ENCODE measurements around the gene PHKA2.

The PHKA2 gene

DNA sequence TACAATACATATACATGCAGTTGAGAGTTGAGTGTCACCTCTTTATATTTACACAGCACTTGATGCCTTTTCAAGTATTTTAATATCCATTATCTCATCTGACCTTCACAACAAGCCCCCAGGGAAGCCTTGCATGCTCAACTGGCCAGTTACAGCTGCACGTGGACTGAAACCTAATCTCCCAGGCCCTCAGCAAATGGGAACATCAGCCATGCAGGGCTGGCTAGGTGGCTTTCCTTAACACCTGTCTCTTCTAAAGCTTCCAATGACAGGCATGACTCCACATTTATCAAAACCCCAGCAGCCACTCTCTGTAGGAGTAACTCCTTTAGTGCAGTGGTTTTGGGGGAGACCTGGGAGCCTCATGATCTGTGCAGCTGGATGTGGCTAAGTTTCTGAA, 56.4 kb downstream of the PHKA2 start:
- DNase-seq (ENCODE audit: low read depth): no peak

- no peak for DNase-seq (ENCODE audit: low read depth)
Measured at GRCh38 chrX:18924507-18925088, 59.3 kb downstream of the PHKA2 start.

GRCh38 chrX:18920566-18920965, 63.3 kb downstream of the PHKA2 start:
- DNase-seq (ENCODE audit: low read depth): no peak

DNA sequence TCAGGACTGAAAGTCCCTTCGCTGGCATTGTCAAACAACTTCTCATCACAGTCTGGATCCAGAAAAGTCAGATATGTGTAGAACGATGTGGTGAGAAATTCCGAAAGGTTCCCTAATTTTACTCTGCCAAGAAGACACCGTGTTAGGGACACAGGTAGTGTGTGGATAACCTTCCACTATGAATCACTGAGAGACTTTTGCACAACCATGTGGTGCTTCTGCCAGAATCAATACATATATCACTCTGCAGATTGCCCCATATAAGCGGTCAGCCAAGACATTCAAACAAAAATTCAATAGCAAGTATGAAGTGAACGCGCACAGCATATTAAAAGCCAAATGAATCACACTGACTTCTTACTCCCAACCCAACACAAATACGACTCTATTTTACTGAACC, 63.8 kb downstream of the PHKA2 start:
- no peak for DNase-seq (ENCODE audit: low read depth)

DNA sequence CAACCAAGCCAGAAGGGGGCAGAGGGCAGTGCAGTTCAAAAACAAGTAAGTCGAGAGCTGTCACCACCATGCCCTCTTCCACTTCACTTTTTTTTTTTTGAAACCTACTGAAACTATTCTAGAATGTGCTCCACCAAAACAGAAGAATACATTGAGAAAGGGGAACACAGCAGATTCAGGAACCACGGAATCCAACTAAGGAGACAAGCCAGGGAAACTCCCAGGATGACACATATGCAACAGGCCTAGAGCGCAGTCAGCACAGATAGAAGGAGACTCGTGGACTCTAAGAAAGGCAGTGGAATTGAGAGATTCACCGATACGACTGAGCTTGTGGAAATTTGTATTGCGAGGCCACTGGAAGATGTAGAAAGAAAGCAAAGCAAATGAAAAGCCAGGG, 66.1 kb downstream of the PHKA2 start:
- no peak for DNase-seq (ENCODE audit: low read depth)

- no peak for DNase-seq (ENCODE audit: low read depth)
Measured at GRCh38 chrX:18906286-18906685, 77.6 kb downstream of the PHKA2 start.

DNA sequence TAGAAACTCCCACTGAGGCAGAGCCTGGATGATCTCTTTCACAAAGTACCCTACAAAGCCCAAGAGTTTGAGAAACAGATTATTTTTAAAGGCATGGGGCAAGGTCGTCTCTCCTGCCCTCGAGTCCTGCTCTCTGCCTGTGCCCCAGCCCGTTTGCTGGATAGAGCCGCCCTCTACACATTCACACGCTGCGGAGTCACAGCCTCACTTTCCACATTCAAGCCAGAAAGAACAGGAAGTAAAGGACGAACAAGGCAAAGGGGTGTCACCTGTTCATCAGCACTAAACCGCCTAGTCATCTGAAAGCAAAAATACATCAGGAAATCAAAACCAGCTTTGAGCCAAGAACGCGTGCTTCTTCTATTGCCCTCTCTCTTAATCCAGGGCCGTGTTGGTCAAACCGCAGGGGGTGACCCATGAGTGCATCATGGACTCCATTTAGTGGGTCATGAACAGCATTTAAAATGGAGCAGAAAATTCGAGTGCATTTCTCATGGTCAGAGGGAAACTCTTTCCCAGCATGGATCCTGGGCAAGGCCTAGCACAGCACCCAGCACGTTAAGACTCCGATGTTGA, 83.4 kb downstream of the PHKA2 start:
- DNase-seq (ENCODE audit: low read depth): no peak

- DNase-seq (ENCODE audit: low read depth): no peak
Measured at GRCh38 chrX:18899796-18900380, 84.0 kb downstream of the PHKA2 start.

GRCh38 chrX:18898492-18898891, 85.4 kb downstream of the PHKA2 start:
- no peak for DNase-seq (ENCODE audit: low read depth)

DNA sequence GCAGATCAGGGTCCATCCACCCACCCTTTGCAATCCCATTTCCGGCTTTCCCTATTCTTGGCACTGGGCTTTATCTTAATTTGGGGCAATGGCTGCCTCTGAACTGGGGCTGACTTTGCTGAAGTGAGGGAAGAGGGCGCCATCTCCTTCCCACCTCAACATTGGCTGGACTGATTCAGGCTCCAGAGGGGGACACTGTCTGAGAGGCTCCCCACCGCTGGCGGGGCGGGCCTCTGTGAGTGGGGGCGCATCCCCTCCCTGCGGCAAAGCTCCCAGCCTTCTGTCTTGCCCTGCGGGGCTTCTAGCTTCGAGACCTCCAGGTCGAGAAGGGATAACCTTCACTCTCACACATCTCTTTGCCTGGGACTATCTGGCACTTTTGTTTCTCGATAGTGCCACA, 85.8 kb downstream of the PHKA2 start:
- no peak for DNase-seq (ENCODE audit: low read depth)

- no peak for DNase-seq (ENCODE audit: low read depth)
Measured at GRCh38 chrX:18897611-18898010, 86.3 kb downstream of the PHKA2 start.

- no peak for DNase-seq (ENCODE audit: low read depth)
Measured at GRCh38 chrX:18896680-18897544, 87.0 kb downstream of the PHKA2 start.

DNA sequence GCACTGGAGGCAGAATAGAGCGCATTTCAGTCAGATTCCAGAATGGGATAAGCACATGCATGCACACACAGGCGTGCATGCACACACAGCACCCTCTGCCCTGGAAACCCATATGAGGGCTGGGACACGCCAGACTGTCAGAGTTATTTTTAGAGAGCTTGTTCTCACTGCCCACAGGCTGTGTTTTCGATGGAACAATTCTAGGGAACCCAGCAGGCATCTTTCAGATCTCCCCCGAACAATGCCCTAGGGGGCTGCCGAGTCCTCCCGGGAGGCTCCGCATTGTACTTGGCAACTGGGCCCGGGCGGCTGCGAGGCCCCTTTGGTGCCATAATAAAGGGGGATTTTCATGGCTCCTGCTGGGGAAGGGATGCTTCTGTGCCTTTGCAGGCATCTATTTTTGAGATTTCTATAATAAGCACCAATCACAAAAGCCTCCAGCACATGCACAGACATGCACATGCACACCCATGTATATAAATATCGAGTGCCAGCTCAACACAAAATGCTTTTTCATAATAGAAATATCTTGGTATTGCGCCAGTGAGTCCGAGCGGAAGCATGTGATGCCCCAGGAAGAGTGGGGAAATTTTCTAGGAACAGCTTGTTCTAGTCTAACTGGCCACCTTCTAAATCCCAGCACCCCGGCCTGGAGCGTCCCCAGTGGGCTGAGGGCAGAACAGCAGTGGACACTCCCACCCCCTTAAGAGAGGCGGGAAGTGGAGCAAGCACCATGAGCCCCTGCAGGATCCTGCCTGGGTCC, 88.5 kb downstream of the PHKA2 start:
- DNase-seq (ENCODE audit: low read depth): no peak

- no peak for DNase-seq (ENCODE audit: low read depth)
Measured at GRCh38 chrX:18894156-18894555, 89.8 kb downstream of the PHKA2 start.

DNA sequence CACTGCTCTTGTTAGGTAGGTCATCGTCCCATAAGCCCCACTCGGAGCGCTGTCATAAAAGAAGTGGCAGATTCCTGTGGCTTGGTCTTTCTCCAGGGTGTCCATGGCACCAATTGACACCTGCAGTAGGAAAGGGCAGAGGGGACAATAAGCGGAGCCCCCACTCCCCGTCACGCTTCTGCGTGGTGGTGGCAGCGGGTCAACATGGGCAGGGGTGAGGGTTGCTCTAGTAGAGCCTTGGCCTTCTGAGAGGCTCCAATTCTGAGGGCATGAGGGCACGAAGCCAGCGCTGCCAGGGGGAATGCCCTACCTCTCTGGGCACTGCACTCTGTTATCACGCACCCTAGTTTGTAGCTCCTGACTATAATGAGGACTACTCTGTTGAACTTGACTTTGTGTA, 90.4 kb downstream of the PHKA2 start:
- DNase-seq (ENCODE audit: low read depth): no peak

DNA sequence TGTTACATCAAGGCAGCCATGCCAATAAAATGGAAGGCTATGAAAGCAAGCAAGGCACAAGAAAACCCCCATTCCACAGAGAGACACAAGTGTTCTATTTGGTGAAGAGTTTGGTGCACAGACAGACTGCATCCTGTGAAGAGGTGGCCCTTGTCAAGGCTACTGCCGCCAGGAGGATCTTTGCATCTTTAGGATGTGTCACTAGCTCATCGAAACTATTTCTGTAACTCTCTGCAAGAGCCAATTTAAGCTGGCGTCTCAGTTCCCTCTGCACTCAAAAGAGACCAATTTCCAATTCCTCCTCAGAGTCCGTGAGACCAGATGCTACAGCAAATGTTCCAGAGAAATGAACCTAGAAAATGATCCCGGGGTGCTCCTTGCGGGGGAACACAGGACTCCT, 91.0 kb downstream of the PHKA2 start:
- no peak for DNase-seq (ENCODE audit: low read depth)

GRCh38 chrX:18891548-18891945, 92.4 kb downstream of the PHKA2 start:
- DNase-seq (ENCODE audit: low read depth): no peak

- DNase-seq (ENCODE audit: low read depth): no peak
Measured at GRCh38 chrX:18890724-18891547, 93.0 kb downstream of the PHKA2 start.

DNA sequence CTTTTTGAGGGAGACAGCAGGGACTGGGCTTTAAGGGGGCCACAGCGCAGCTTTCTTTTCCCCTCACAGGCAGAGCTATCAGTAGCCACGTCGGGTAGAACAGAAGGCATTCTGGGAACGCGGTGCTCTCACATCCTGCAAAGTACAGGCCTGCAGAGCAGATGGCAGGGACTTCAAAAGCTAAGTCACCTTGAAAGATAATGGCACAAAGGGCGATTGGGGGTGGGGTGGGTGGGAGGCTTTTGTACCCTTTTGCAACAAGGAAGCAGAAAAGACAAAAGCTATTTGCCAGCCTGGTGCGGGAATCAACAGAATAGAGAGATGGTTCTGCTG, 93.9 kb downstream of the PHKA2 start:
- no peak for DNase-seq (ENCODE audit: low read depth)

GRCh38 chrX:18889346-18890048, 94.4 kb downstream of the PHKA2 start:
- DNase-seq (ENCODE audit: low read depth): no peak

- no peak for DNase-seq (ENCODE audit: low read depth)
Measured at GRCh38 chrX:18888281-18888680, 95.6 kb downstream of the PHKA2 start.
